ENCODE measurements around the gene GRAMD4.

The GRAMD4 gene

GRCh38 chr22:46727813-46728364 lies 107.7 kb downstream of the GRAMD4 start:
- no peak for DNase-seq

GRCh38 chr22:46728470-46728869 lies 108.3 kb downstream of the GRAMD4 start:
- DNase-seq = no peak
